Measurements from ENCODE around the gene TLCD3B. TPM values are rescaled to one million over a fixed set of nuclear protein-coding genes. Genes with fewer than 3 reads are reported as not detected.

Gene TLCD3B
- polyA plus RNA-seq, 1 of the 3 experiments (the other 2 are of a cell fraction), result 3.8 TPM

DNA sequence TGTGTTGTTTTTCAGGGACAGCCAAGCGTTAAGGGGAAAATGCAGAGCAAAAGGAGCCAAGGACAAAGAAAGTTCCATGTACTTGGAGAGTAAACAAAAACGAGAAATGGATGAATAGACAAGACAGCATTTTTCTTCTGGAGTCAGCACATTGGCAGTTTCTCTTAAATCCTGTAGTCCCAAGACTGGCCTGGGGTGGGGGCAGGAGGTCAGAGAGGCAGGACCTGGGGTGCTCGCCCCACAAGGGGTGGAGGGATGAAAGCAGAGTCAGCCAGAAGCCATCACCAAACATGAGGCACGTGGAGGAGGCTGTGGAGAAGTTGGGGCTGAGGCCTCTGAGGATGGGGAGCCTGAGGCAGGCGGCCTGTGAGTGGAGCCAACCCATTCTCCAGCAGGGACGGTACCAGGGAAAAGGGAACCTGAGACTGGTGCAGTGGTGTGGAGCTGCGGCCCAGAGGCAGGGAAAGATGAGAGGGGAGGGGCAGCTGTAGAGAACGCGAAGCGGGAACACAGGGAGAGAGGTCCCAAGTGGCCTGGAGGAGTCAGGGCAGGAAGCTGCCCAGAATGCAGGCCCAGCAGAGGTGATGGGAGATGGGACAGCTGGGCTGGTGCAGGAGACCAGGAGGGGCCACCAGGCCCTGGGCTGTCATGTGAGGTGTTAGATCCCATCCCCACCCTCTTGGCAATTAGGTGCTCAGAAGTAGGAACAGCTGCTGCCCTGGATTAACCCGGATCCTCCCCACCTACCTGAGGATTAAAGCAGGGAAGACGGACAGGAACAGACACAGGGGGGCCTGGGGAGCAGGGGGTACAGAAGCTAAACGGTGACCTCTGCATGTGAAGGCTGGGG, 3.3 kb downstream of the TLCD3B start:
- H3K9me2 ChIP-seq, result no peaks in the 10 kb centered on the region
- H4K20me1 ChIP-seq (ENCODE audit: insufficient read depth), result no peaks in the 10 kb centered on the region
- peaks cover 6 to 28% of the 10 kb centered on the region in 2 experiments; a peak in 2 of 4 replicates for H3K4me1 ChIP-seq (ENCODE audit: control insufficient read depth in 1 of 2, insufficient read depth in 2 of 2, low read depth in 1 of 2, low read length in 1 of 2)
- H3K27me3 ChIP-seq (ENCODE audit: insufficient read depth), result no peaks in the 10 kb centered on the region
- ChIA-PET POLR2A (interaction anchor here (0.5 kb wide), 1 partner anchor 218 kb away, joined by 3 read pairs; no protein-coding TSS in a partner anchor), CTCF (interaction anchor here (1.0 to 1.3 kb wide), 5 partner anchors 20 to 212 kb away, joined by 3 to 4 read pairs (median 3); partner anchors contain the start of gene PAGR1)
- H3K9me3 ChIP-seq, result no peaks in the 10 kb centered on the region
- no peaks in the 10 kb centered on the region for H3K79me2 ChIP-seq (ENCODE audit: insufficient read depth)
- H3K27ac ChIP-seq (ENCODE audit: low read depth in 2 of 2, low read length in 1 of 2), result no peak overlapping the region
- no peak overlapping the region for H3K9ac ChIP-seq
- no peak for DNase-seq
- no peaks in the 10 kb centered on the region for H3F3A ChIP-seq (replicated peaks; ENCODE audit: insufficient read depth)
- no peak for TF ChIP-seq RFX5 (IDR thresholded peaks at IDR 0.05; ENCODE audit: low read length)
- no peak for TF ChIP-seq TCF12 (IDR thresholded peaks at IDR 0.05)
- no peak for TF ChIP-seq ELF1 (IDR thresholded peaks at IDR 0.05)
- no peak for TF ChIP-seq YY1 (IDR thresholded peaks at IDR 0.05; ENCODE audit: low read depth)
- TF ChIP-seq, protein P1, sequence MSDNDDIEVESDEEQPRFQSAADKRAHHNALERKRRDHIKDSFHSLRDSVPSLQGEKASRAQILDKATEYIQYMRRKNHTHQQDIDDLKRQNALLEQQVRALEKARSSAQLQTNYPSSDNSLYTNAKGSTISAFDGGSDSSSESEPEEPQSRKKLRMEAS (IDR thresholded peaks at IDR 0.05; ENCODE audit: low read depth), result no peak
- no peak for TF ChIP-seq CTCF (IDR thresholded peaks at IDR 0.05)
- no peak for TF ChIP-seq GABPA (IDR thresholded peaks at IDR 0.05; ENCODE audit: low read depth)
- no peak for TF ChIP-seq RXRA (IDR thresholded peaks at IDR 0.05; ENCODE audit: borderline replicate concordance, low read depth)
- TF ChIP-seq JUND (IDR thresholded peaks at IDR 0.05), result no peak
- no peak for TF ChIP-seq SIN3A (IDR thresholded peaks at IDR 0.05; ENCODE audit: borderline replicate concordance, low read depth, low read length)
- no peak for TF ChIP-seq TEAD4 (IDR thresholded peaks at IDR 0.05; ENCODE audit: borderline replicate concordance, insufficient read depth)
- no peak for TF ChIP-seq IRF3 (IDR thresholded peaks at IDR 0.05; ENCODE audit: low read depth, low read length)
- TF ChIP-seq PBX3 (IDR thresholded peaks at IDR 0.05), result no peak
- TF ChIP-seq NFIC (IDR thresholded peaks at IDR 0.05; ENCODE audit: borderline replicate concordance), result no peak
- TF ChIP-seq, protein P2, sequence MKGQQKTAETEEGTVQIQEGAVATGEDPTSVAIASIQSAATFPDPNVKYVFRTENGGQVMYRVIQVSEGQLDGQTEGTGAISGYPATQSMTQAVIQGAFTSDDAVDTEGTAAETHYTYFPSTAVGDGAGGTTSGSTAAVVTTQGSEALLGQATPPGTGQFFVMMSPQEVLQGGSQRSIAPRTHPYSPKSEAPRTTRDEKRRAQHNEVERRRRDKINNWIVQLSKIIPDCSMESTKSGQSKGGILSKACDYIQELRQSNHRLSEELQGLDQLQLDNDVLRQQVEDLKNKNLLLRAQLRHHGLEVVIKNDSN (IDR thresholded peaks at IDR 0.05; ENCODE audit: borderline replicate concordance, low read depth), result no peak
- TF ChIP-seq RCOR1 (IDR thresholded peaks at IDR 0.05; ENCODE audit: low read length), result no peak
- no peak for TF ChIP-seq EZH2phosphoT487 (IDR thresholded peaks at IDR 0.05; ENCODE audit: borderline replicate concordance, low read depth)
- TF ChIP-seq, protein P3, sequence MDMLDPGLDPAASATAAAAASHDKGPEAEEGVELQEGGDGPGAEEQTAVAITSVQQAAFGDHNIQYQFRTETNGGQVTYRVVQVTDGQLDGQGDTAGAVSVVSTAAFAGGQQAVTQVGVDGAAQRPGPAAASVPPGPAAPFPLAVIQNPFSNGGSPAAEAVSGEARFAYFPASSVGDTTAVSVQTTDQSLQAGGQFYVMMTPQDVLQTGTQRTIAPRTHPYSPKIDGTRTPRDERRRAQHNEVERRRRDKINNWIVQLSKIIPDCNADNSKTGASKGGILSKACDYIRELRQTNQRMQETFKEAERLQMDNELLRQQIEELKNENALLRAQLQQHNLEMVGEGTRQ (IDR thresholded peaks at IDR 0.05; ENCODE audit: borderline replicate concordance, low read depth, low read length), result no peak
- no peak for TF ChIP-seq CHD2 (IDR thresholded peaks at IDR 0.05; ENCODE audit: low read length, partially characterized antibody)
- H3K36me3 ChIP-seq (replicated peaks in 1 of 2; ENCODE audit: control insufficient read depth in 1 of 2, insufficient read depth in 2 of 2, low read length in 1 of 2), result no peaks in the 10 kb centered on the region
- H2AFZ ChIP-seq (ENCODE audit: low read depth), result no peak overlapping the region
- no peak overlapping the region for H3K4me3 ChIP-seq (ENCODE audit: low read depth in 2 of 2, low read length in 1 of 2)
- H3K4me2 ChIP-seq, result no peak overlapping the region
- WGBS (ENCODE audit: low lambda C conversion rate), result 69% methylated on average over 13 of the region's 13 CpGs
